Prostate gland (tissue), 2 donors: Measurements from ENCODE around the gene H6PD. TPM values are rescaled to one million over a fixed set of nuclear protein-coding genes. Genes with fewer than 3 reads are reported as not detected.

Source experiments
- DNase-seq: peaks from one replicate; pipeline ENCODE4 v3.0.0-alpha.2; 2019; ENCODE audit warnings: low spot score
- H3K27ac ChIP-seq, 2 donors: fragments of 200-600 bp; sonication (generic); 2 replicates each; pipeline ENCODE4 v1.5.1; 2017 to 2019
- H3K27me3 ChIP-seq: fragments of 200-600 bp; sonication (generic); replicated peaks from 2 replicates; pipeline ENCODE4 v1.5.1; 2019; ENCODE audit not compliant: insufficient read depth
- H3K36me3 ChIP-seq, 2 donors: fragments of 200-600 bp; sonication (generic); 1 replicate in 1 of 2; 2 replicates in 1 of 2; pipeline versions ENCODE4 v1.5.1 to v1.8.1; 2017 to 2019
- H3K4me1 ChIP-seq: fragments of 200-600 bp; sonication (generic); replicated peaks from 2 replicates; pipeline ENCODE4 v1.5.1; 2019
- H3K4me3 ChIP-seq, 2 donors: fragments of 200-600 bp; sonication (generic); 2 replicates each; pipeline ENCODE4 v1.5.1; 2017 to 2019
- H3K9me3 ChIP-seq: fragments of 200-600 bp; sonication (generic); 2 replicates; pipeline ENCODE4 v1.5.1; 2017
- POLR2A ChIP-seq: fragments of 450-650 bp; IDR thresholded peaks from one replicate; pipeline ENCODE4 v1.6.1; 2016; ENCODE audit warnings: antibody characterized with exemption, mild to moderate bottlenecking
- POLR2AphosphoS5 ChIP-seq: sonication (generic); formaldehyde crosslinking; IDR thresholded peaks from one replicate; pipeline ENCODE4 v1.6.1; 2017; ENCODE audit warnings: antibody characterized with exemption
- WGBS: methylation state at CpG from one replicate; pipeline ENCODE4 v1.1.5; 2018; 5-methylcytosine and 5-hydroxymethylcytosine counted together
- intact Hi-C: fragments of 100-400 bp; cut with DNase I; formaldehyde crosslinking; loops from one replicate; pipeline ENCODE4 v1.14.2; 2022
- total RNA-seq, 2 donors: library from RNA; depleted of rRNA; stranded (reverse); fragments of >200 nt; gene quantifications; one replicate each; pipeline ENCODE4 v1.1.0, GENCODE V29; 2016
- TF ChIP-seq, protein P1 (sequence below), 4 experiments: fragments of 200-600 bp in 2 of 4; fragments of 450-650 bp in 2 of 4; sonication (generic) in 2 of 4; IDR thresholded peaks; 1 replicate in 3 of 4; 2 replicates in 1 of 4; pipeline ENCODE4 v1.5.1; 2016 to 2019; ENCODE audit warnings: antibody characterized with exemption in 4 of 4, mild to moderate bottlenecking in 2 of 4, moderate library complexity in 2 of 4

The H6PD gene
- total RNA-seq, 2 donors from 2014 or later, result 52.8 to 88.8 TPM

DNA sequence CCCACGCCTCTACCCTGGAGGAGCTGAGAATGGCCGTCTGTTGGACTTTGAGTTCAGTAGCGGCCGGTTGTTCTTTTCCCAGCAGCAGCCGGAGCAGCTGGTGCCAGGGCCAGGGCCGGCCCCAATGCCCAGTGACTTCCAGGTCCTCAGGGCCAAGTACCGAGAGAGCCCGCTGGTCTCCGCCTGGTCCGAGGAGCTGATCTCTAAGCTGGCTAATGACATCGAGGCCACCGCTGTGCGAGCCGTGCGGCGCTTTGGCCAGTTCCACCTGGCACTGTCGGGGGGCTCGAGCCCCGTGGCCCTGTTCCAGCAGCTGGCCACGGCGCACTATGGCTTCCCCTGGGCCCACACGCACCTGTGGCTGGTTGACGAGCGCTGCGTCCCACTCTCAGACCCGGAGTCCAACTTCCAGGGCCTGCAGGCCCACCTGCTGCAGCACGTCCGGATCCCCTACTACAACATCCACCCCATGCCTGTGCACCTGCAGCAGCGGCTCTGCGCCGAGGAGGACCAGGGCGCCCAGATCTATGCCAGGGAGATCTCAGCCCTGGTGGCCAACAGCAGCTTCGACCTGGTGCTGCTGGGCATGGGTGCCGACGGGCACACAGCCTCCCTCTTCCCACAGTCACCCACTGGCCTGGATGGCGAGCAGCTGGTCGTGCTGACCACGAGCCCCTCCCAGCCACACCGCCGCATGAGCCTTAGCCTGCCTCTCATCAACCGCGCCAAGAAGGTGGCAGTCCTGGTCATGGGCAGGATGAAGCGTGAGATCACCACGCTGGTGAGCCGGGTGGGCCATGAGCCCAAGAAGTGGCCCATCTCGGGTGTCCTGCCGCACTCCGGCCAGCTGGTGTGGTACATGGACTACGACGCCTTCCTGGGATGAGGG, 29.7 kb downstream of the H6PD start:
- no peak for DNase-seq
- intact Hi-C loops, result no loop called here
- Histone ChIP-seq H3K9me3 (no peaks in the 10 kb centered on the region), H3K4me3 (no peak overlapping the region), H3K4me1 (no peaks in the 10 kb centered on the region), H3K27me3 (no peaks in the 10 kb centered on the region), H3K36me3 (peaks cover 21 to 25% of the 10 kb centered on the region in 2 donors), H3K27ac (no peak overlapping the region)
- TF ChIP-seq, protein P1, sequence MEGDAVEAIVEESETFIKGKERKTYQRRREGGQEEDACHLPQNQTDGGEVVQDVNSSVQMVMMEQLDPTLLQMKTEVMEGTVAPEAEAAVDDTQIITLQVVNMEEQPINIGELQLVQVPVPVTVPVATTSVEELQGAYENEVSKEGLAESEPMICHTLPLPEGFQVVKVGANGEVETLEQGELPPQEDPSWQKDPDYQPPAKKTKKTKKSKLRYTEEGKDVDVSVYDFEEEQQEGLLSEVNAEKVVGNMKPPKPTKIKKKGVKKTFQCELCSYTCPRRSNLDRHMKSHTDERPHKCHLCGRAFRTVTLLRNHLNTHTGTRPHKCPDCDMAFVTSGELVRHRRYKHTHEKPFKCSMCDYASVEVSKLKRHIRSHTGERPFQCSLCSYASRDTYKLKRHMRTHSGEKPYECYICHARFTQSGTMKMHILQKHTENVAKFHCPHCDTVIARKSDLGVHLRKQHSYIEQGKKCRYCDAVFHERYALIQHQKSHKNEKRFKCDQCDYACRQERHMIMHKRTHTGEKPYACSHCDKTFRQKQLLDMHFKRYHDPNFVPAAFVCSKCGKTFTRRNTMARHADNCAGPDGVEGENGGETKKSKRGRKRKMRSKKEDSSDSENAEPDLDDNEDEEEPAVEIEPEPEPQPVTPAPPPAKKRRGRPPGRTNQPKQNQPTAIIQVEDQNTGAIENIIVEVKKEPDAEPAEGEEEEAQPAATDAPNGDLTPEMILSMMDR (IDR thresholded peaks at IDR 0.05), result no peak
- no peak for TF ChIP-seq POLR2A
- TF ChIP-seq POLR2AphosphoS5, result no peak
- 94% methylated on average over 29 of the region's 50 CpGs for WGBS

DNA sequence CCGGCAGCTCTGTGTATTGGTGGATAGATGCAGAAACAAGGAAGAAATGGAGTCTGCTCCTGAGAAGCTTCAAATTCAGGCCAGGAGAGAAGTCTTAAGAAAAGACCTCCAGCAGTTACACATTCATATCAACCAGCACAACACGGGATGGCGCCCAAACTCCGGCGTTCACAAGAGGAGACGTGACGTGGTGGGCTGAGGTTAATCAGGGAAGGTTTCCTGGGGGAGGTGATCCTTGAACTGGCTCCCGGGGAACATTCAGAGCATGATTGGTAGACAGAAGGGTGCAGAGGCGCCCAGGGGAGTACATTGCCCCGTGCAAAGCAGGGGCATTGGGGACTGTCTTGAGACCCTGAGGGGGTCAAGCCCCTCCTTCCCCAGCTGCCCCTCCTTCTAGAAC, 30.5 kb downstream of the H6PD start:
- H3K36me3 ChIP-seq, result peaks cover 21 to 25% of the 10 kb centered on the region in 2 donors
- no peak for TF ChIP-seq POLR2AphosphoS5
- TF ChIP-seq, protein P1 (IDR thresholded peaks at IDR 0.05), result no peak
- TF ChIP-seq POLR2A, result no peak
- intact Hi-C loops, result loop anchor here (5.0 kb wide), 2 partner anchors 192 to 227 kb away; no protein-coding TSS in a partner anchor

DNA sequence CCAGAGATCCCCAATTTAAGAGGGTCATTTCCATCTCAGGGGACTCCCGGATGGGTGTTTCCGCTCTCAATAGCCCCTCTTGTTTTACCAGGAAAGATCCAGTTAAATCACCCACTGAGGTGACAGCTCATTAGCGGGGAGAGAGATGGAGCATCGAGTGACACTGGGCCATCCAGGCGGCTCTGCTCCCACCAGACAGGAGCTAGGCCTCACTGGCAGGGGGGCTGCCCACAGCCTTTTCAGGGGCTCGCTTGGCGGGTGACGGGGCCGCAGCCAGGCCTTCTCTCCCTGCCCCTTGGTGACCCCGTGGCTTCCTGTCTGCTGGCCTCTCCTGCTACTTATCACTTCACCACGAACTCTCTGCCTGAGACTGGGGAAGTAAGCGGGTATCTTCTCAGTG, 31.4 kb downstream of the H6PD start:
- intact Hi-C loops, result loop anchor here (5.0 kb wide), 2 partner anchors 191 to 226 kb away; no protein-coding TSS in a partner anchor
- TF ChIP-seq POLR2AphosphoS5 (no peak), POLR2A (no peak)
- TF ChIP-seq, protein P1 (IDR thresholded peaks at IDR 0.05), result no peak
- Histone ChIP-seq H3K36me3 (peaks cover 21 to 25% of the 10 kb centered on the region in 2 donors), H3K27me3 (no peaks in the 10 kb centered on the region), H3K4me3 (no peak overlapping the region), H3K27ac (no peak overlapping the region), H3K4me1 (no peaks in the 10 kb centered on the region), H3K9me3 (no peaks in the 10 kb centered on the region)
- DNase-seq, result no peak
- WGBS, result 84% methylated on average over 12 of the region's 12 CpGs

More for the DNA sequence above, 30.5 kb downstream of the H6PD start:
- no peaks in the 10 kb centered on the region for H3K9me3 ChIP-seq
- 93% methylated on average over 10 of the region's 10 CpGs for WGBS
- H3K27ac ChIP-seq, result no peak overlapping the region
- no peaks in the 10 kb centered on the region for H3K27me3 ChIP-seq
- H3K4me3 ChIP-seq, result no peak overlapping the region
- H3K4me1 ChIP-seq, result no peaks in the 10 kb centered on the region
- DNase-seq, result no peak

DNA sequence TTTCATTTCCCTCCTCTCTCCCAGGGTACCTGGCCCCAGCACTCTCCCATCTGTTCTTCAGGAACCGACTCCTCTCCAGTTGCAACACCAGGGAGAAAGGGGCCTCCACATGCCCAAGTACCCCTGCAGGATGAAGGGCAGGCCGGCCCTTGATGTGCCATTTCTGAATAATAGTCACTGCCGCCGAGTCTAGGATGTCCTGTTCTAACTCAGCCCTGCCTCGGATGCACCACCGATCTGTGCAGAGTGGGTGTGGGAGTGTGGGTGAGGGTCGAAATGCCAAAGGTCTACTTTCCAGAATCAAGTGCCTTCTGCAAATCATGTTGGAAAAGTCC, 32.7 kb downstream of the H6PD start:
- H3K27me3 ChIP-seq, result no peaks in the 10 kb centered on the region
- no peak overlapping the region for H3K27ac ChIP-seq
- peaks cover 19 to 21% of the 10 kb centered on the region in 2 donors for H3K36me3 ChIP-seq
- TF ChIP-seq POLR2AphosphoS5, result no peak
- TF ChIP-seq, protein P1 (IDR thresholded peaks at IDR 0.05), result peak in 1 of 4 experiments; percentile 2
- H3K9me3 ChIP-seq, result no peaks in the 10 kb centered on the region
- intact Hi-C loops, result loop anchor here (5.0 kb wide), 2 partner anchors 190 to 225 kb away; no protein-coding TSS in a partner anchor
- no peak for DNase-seq
- 78% methylated on average over 7 of the region's 7 CpGs for WGBS
- no peak overlapping the region for H3K4me3 ChIP-seq
- H3K4me1 ChIP-seq, result no peaks in the 10 kb centered on the region
